CD14-positive monocyte (primary cell): ENCODE results near the gene PODXL2. TPM values are rescaled to one million over a fixed set of nuclear protein-coding genes. Genes with fewer than 3 reads are reported as not detected.

Source experiments
- DNase-seq, 3 donors: peaks; one replicate each; pipeline ENCODE4 v3.0.0-alpha.2; 2011 to 2022
- H2AFZ ChIP-seq: 2 replicates; pipeline ENCODE4 v1.6.0; 2012; ENCODE audit warnings: mild to moderate bottlenecking, low read depth, low read length, inconsistent platforms; ENCODE audit not compliant: insufficient read depth, poor library complexity, severe bottlenecking
- H3K27ac ChIP-seq, 2 donors: 1 replicate in 1 of 2; 2 replicates in 1 of 2; pipeline ENCODE4 v1.5.1; 2012 to 2013; ENCODE audit warnings: low read length in 2 of 2, control low read depth in 1 of 2, inconsistent platforms in 1 of 2, low read depth in 1 of 2, mild to moderate bottlenecking in 1 of 2
- H3K27me3 ChIP-seq, 2 donors: one replicate each; pipeline versions ENCODE4 v1.6.0 to v1.6.1; 2011 to 2013; ENCODE audit warnings: low read length in 2 of 2; ENCODE audit not compliant: control insufficient read depth in 2 of 2, insufficient read depth in 2 of 2
- H3K36me3 ChIP-seq, 2 donors: replicated peaks in 1 of 2; 1 replicate in 1 of 2; 2 replicates in 1 of 2; pipeline versions ENCODE4 v1.5.1 to v1.6.1; 2012 to 2013; ENCODE audit warnings: low read length in 2 of 2, control low read depth in 1 of 2, inconsistent platforms in 1 of 2, mild to moderate bottlenecking in 1 of 2; ENCODE audit not compliant: insufficient read depth in 2 of 2, control insufficient read depth in 1 of 2
- H3K4me1 ChIP-seq, 2 donors: 1 replicate in 1 of 2; 2 replicates in 1 of 2; pipeline versions ENCODE4 v1.5.1 to v1.6.1; 2012 to 2013; ENCODE audit warnings: low read length in 2 of 2, control low read depth in 1 of 2, inconsistent platforms in 1 of 2, mild to moderate bottlenecking in 1 of 2, moderate library complexity in 1 of 2; ENCODE audit not compliant: insufficient read depth in 2 of 2, control insufficient read depth in 1 of 2
- H3K4me2 ChIP-seq: replicated peaks from 2 replicates; pipeline ENCODE3; 2012; ENCODE audit warnings: low read length, moderate library complexity, mild to moderate bottlenecking; ENCODE audit not compliant: poor library complexity, severe bottlenecking; ENCODE audit errors: extremely low read depth
- H3K4me3 ChIP-seq, 3 experiments: fragments of 200-600 bp in 1 of 3; sonication (generic) in 1 of 3; replicated peaks in 1 of 3; 1 replicate in 2 of 3; 2 replicates in 1 of 3; pipeline ENCODE4 v1.5.1; 2011 to 2013; ENCODE audit warnings: low read length in 3 of 3, mild to moderate bottlenecking in 3 of 3, control low read depth in 2 of 3, low read depth in 2 of 3, inconsistent platforms in 1 of 3, moderate library complexity in 1 of 3
- H3K79me2 ChIP-seq: 2 replicates; pipeline ENCODE4 v1.6.0; 2012; ENCODE audit warnings: mild to moderate bottlenecking, control low read depth, inconsistent platforms, low read length, moderate library complexity; ENCODE audit not compliant: insufficient read depth
- H3K9ac ChIP-seq: 2 replicates; pipeline ENCODE4 v1.6.0; 2017; ENCODE audit warnings: low read length, mild to moderate bottlenecking; ENCODE audit not compliant: insufficient read depth, poor library complexity, severe bottlenecking
- H3K9me3 ChIP-seq, 2 donors: replicated peaks in 1 of 2; 1 replicate in 1 of 2; 2 replicates in 1 of 2; pipeline versions ENCODE4 v1.5.1 to v1.6.1; 2012 to 2013; ENCODE audit warnings: low read length in 2 of 2, control low read depth in 1 of 2; ENCODE audit not compliant: control insufficient read depth in 1 of 2, insufficient read depth in 1 of 2
- H4K20me1 ChIP-seq: 2 replicates; pipeline ENCODE4 v1.6.0; 2012; ENCODE audit warnings: mild to moderate bottlenecking, low read length, control low read depth, moderate library complexity; ENCODE audit not compliant: insufficient read depth
- H3K27ac Mint-ChIP-seq, 7 donors: one replicate each; pipeline ENCODE4 v1.8.0; 2020; ENCODE audit warnings: mild to moderate bottlenecking in 7 of 7, mixed read lengths in 7 of 7, moderate library complexity in 6 of 7, inconsistent platforms in 2 of 7
- H3K27me3 Mint-ChIP-seq, 3 donors: one replicate each; pipeline ENCODE4 v1.8.0; 2021 to 2022; ENCODE audit warnings: low read depth in 3 of 3, mild to moderate bottlenecking in 3 of 3, mixed read lengths in 3 of 3, moderate library complexity in 3 of 3, inconsistent platforms in 1 of 3
- H3K36me3 Mint-ChIP-seq, 2 donors: one replicate each; pipeline ENCODE4 v1.8.0; 2020; ENCODE audit warnings: mixed read lengths in 2 of 2, inconsistent platforms in 1 of 2, mild to moderate bottlenecking in 1 of 2
- H3K4me1 Mint-ChIP-seq: one replicate; pipeline ENCODE4 v1.8.0; 2020; ENCODE audit warnings: mild to moderate bottlenecking, mixed read lengths
- H3K4me3 Mint-ChIP-seq, 2 donors: one replicate each; pipeline ENCODE4 v1.8.0; 2020; ENCODE audit warnings: mild to moderate bottlenecking in 2 of 2, mixed read lengths in 2 of 2, moderate library complexity in 1 of 2
- H3K9me3 Mint-ChIP-seq, 7 donors: one replicate each; pipeline ENCODE4 v1.8.0; 2020 to 2022; ENCODE audit warnings: mixed read lengths in 7 of 7, mild to moderate bottlenecking in 6 of 7, moderate library complexity in 6 of 7, inconsistent platforms in 2 of 7
- WGBS: methylation state at CpG from one replicate; pipeline ENCODE4 v1.1.5; 2013; ENCODE audit warnings: missing lambda C conversion rate; ENCODE audit not compliant: insufficient coverage; 5-methylcytosine and 5-hydroxymethylcytosine counted together
- intact Hi-C, 2 donors: fragments of 100-400 bp; cut with micrococcal nuclease; formaldehyde crosslinking; loops; one replicate each; pipeline versions ENCODE4 v1.15.0 to v1.15.1; 2023
- polyA plus RNA-seq, 3 donors: library from polyadenylated mRNA; depleted of rRNA in 1 of 3; unstranded in 2 of 3; stranded (reverse) in 1 of 3; fragments of 300-500 nt in 2 of 3; fragments of >200 nt in 1 of 3; fragmentation: Illumina TruSeq in 2 of 3; gene quantifications; 1 replicate in 2 of 3; 2 replicates in 1 of 3; pipeline ENCODE4 v1.2.3, GENCODE V29; 2012 to 2021
- TF ChIP-seq, protein P1 (sequence below): fragments of 200-600 bp; IDR thresholded peaks from one replicate; pipeline ENCODE4 v1.8.0; 2022; ENCODE audit warnings: antibody characterized with exemption, mild to moderate bottlenecking

The PODXL2 gene
- polyA plus RNA-seq, 3 donors = 0.33 to 0.64 (median 0.43) TPM

DNA sequence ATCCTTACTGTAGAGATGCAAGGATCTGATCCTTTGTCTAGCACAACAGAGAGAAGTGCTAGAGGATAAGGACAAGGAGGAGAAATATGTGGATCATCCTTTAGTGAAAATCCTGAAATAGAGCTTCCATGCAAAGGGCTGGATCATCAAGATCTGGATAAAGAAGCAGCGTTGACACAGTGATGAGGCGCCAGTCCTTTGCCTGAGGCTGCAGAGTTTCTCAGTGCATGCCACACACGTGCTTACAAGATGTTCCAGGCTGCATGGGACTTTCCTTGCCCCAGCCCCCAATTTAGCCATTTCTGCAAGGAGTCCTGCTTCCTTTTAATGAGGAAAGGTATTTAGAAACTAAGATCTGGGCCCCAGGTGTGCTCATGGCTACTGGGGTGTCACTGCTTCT, 36.6 kb downstream of the PODXL2 start:
- no peak overlapping the region for H3K4me3 Mint-ChIP-seq
- peaks cover 1% of the 10 kb centered on the region for H3K4me1 Mint-ChIP-seq
- H3K36me3 ChIP-seq = no peaks in the 10 kb centered on the region
- no peaks in the 10 kb centered on the region for H3K79me2 ChIP-seq
- H3K4me3 ChIP-seq = no peak overlapping the region
- no peaks in the 10 kb centered on the region for H3K9me3 Mint-ChIP-seq
- no peak overlapping the region for H2AFZ ChIP-seq
- H3K4me2 ChIP-seq = no peak overlapping the region
- H3K27ac Mint-ChIP-seq = no peak overlapping the region
- TF ChIP-seq, protein P1, sequence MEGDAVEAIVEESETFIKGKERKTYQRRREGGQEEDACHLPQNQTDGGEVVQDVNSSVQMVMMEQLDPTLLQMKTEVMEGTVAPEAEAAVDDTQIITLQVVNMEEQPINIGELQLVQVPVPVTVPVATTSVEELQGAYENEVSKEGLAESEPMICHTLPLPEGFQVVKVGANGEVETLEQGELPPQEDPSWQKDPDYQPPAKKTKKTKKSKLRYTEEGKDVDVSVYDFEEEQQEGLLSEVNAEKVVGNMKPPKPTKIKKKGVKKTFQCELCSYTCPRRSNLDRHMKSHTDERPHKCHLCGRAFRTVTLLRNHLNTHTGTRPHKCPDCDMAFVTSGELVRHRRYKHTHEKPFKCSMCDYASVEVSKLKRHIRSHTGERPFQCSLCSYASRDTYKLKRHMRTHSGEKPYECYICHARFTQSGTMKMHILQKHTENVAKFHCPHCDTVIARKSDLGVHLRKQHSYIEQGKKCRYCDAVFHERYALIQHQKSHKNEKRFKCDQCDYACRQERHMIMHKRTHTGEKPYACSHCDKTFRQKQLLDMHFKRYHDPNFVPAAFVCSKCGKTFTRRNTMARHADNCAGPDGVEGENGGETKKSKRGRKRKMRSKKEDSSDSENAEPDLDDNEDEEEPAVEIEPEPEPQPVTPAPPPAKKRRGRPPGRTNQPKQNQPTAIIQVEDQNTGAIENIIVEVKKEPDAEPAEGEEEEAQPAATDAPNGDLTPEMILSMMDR = no peak
- no peak for DNase-seq
- no peaks in the 10 kb centered on the region for H3K27me3 ChIP-seq
- peaks cover 3 to 4% (median 3%) of the 10 kb centered on the region in 3 donors for H3K27me3 Mint-ChIP-seq
- intact Hi-C loops = no loop called here
- no peaks in the 10 kb centered on the region for H3K9me3 ChIP-seq
- H3K9ac ChIP-seq = no peak overlapping the region
- H3K27ac ChIP-seq = no peak overlapping the region
- no peaks in the 10 kb centered on the region for H4K20me1 ChIP-seq
- no peaks in the 10 kb centered on the region for H3K4me1 ChIP-seq
- 89% methylated on average over 3 of the region's 3 CpGs for WGBS
- H3K36me3 Mint-ChIP-seq = no peaks in the 10 kb centered on the region

- WGBS = no CpG with 5 or more reads among the region's 2 CpGs
- H3K27me3 Mint-ChIP-seq = peaks cover 3 to 5% (median 3%) of the 10 kb centered on the region in 3 donors
- no peaks in the 10 kb centered on the region for H3K27me3 ChIP-seq
- H3K27ac Mint-ChIP-seq = peak overlapping the region in 1 of 7 donors; percentile 37
- TF ChIP-seq, protein P1 = no peak
- no peak overlapping the region for H3K27ac ChIP-seq
- no peaks in the 10 kb centered on the region for H3K36me3 ChIP-seq
- no peak overlapping the region for H3K4me3 ChIP-seq
- no peak overlapping the region for H3K9ac ChIP-seq
- H2AFZ ChIP-seq = no peak overlapping the region
- no peaks in the 10 kb centered on the region for H3K9me3 Mint-ChIP-seq
- intact Hi-C loops = no loop called here
- peaks cover 4 to 5% of the 10 kb centered on the region in 2 donors for H3K4me1 ChIP-seq
- H3K4me2 ChIP-seq = no peak overlapping the region
- H3K36me3 Mint-ChIP-seq = no peaks in the 10 kb centered on the region
- H3K4me3 Mint-ChIP-seq = no peak overlapping the region
- no peaks in the 10 kb centered on the region for H4K20me1 ChIP-seq
- H3K79me2 ChIP-seq = peaks cover 2% of the 10 kb centered on the region
- H3K9me3 ChIP-seq = no peaks in the 10 kb centered on the region
- DNase-seq = no peak
- H3K4me1 Mint-ChIP-seq = peaks cover 4% of the 10 kb centered on the region
Measured at GRCh38 chr3:127666676-127667075, 37.7 kb downstream of the PODXL2 start.
